ENCODE data around the gene MADCAM1. TPM values are rescaled to one million over a fixed set of nuclear protein-coding genes. Genes with fewer than 3 reads are reported as not detected.

The MADCAM1 gene
- total and polyA plus RNA-seq, 2 of the 8 experiments (the other 6 are each of a cell fraction or from before 2014, with no cell fraction given) = 2.3 to 3.0 TPM

DNA sequence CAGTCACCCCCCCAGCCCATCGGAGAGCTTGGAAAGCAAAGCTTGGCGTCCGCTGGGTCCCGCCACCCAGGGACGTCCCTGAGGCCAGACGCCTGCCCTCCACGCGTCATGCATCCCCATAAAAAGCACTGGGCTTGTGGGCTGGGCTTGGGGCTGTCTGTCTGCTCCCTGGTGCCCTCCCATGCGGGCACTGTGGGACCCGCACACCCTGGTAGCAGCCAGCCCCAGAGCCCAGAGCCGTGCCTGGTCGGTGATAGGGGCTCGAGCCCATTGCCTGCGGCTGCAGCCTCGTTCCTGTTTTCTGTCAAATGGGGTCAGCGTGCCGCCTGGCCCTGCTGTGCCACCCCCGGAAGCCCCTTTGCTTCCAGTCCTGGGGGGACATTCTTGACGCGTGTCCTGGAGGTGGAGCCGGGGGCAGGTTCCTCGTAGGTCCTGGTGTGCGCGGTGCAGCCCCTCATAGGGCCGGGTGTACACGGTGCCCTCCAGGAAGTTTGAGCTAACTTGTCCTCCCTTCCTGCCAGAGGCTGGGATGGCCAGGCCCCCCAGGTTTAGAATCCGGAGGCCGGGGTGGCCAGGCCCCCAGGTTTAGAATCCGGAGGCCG, 43.2 kb downstream of the MADCAM1 start (continued):
- no peak for TF ChIP-seq JUND (IDR thresholded peaks at IDR 0.05; ENCODE audit: low read length)
- no peak for TF ChIP-seq ATF3 (IDR thresholded peaks at IDR 0.05; ENCODE audit: insufficient read depth, low read depth, low read length)
- TF ChIP-seq BRCA1 (IDR thresholded peaks at IDR 0.05; ENCODE audit: low read depth, low read length) = no peak
- TF ChIP-seq TBP (IDR thresholded peaks at IDR 0.05; ENCODE audit: low read depth, low read length) = no peak
- no peak for TF ChIP-seq KDM5A (IDR thresholded peaks at IDR 0.05; ENCODE audit: low read length)
- no peak for TF ChIP-seq GTF2F1 (IDR thresholded peaks at IDR 0.05; ENCODE audit: borderline replicate concordance, low read depth, low read length)
- TF ChIP-seq ZNF274 (IDR thresholded peaks at IDR 0.05; ENCODE audit: borderline replicate concordance, extremely low read depth, low read length) = no peak
- no peak for TF ChIP-seq CBX5 (IDR thresholded peaks at IDR 0.05; ENCODE audit: low read depth, low read length)
